ENCODE results near the gene TLE7.

Gene TLE7

DNA sequence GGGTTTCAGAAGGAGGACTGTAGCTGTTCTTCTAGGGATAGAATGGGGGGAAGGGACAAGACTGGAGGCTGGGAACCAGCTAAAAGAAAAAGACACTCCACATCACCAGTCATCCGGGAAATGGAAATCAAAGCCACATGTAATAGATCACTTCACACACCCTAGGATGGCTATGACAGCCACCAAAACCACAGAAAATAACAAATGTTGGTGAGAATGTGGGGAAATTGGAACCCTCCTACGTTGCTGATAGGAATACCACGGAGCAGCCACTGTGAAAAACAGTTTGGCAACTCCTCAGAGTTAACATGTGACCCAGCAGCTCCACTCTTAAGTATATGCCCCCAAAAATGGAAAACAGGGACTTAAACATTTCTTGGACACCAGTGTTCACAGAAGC lies 2.3 kb downstream of the TLE7 start:
- DNase-seq (ENCODE audit: insufficient read length, low spot score) (no peak), FAIRE-seq (no peak)
- TF ChIP-seq POLR2AphosphoS5 (IDR thresholded peaks at IDR 0.05; ENCODE audit: low read depth, low read length), result no peak
- no peak for TF ChIP-seq PAX5 (IDR thresholded peaks at IDR 0.05; ENCODE audit: insufficient read depth, low read length, severe bottlenecking)
- no peak for TF ChIP-seq POU2F2 (IDR thresholded peaks at IDR 0.05; ENCODE audit: low read depth, low read length)
- no peak for TF ChIP-seq POLR2A (IDR thresholded peaks at IDR 0.05; ENCODE audit: low read depth, low read length)
- no peak for TF ChIP-seq SPI1 (IDR thresholded peaks at IDR 0.05; ENCODE audit: low read depth, low read length)
- no peak for TF ChIP-seq TAF1 (IDR thresholded peaks at IDR 0.05; ENCODE audit: low read depth, low read length)

DNA sequence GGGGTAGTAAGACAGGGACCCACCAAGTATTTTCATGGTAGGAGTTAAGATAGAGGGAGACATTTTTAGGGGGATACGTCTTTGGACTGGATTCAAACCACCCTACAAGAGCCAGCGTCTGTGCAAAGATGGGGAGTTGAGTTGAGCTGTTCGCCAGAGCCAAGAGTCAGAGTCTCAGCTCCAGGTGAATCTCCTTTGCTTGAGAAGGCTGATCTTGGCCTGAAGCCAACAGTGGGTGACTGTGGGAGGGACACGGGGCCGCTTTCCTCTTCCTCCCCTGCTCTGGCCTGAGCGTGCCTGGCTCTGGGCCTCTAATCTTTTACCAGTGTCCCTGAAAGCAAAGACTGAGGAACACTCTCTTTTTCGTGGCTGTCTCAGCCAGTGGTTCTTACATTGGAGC lies 5.4 kb downstream of the TLE7 start:
- FAIRE-seq (no peak), DNase-seq (ENCODE audit: insufficient read length, low spot score) (no peak)
- TF ChIP-seq SPI1 (IDR thresholded peaks at IDR 0.05; ENCODE audit: low read depth, low read length), result no peak
- no peak for TF ChIP-seq POU2F2 (IDR thresholded peaks at IDR 0.05; ENCODE audit: low read depth, low read length)
- TF ChIP-seq TAF1 (IDR thresholded peaks at IDR 0.05; ENCODE audit: low read depth, low read length), result no peak
- no peak for TF ChIP-seq POLR2A (IDR thresholded peaks at IDR 0.05; ENCODE audit: low read depth, low read length)
- TF ChIP-seq POLR2AphosphoS5 (IDR thresholded peaks at IDR 0.05; ENCODE audit: low read depth, low read length), result no peak

DNA sequence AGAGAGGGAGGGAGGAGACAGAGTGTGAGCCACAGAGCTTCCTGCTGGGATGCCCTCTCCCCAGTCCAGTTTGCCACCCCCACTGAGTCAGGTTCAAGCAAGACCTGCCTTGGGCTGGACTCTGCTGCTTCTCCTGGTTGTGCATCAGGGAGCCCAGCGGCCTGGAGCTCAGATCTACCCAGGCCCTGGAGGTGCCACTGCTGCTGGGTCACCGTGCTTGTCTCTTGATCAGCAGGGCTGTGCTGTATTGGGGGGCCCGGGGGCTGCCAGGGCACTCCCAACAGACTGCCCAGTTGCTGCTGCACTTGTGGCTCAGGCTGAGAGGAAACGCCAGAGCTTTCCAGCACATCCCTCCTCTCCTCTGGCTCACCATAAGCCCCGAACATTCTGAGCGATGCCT lies 8.9 kb downstream of the TLE7 start:
- DNase-seq (ENCODE audit: insufficient read length, low spot score) (no peak), FAIRE-seq (no peak)
- TF ChIP-seq PAX5 (IDR thresholded peaks at IDR 0.05; ENCODE audit: insufficient read depth, low read length, severe bottlenecking) (no peak), POU2F2 (IDR thresholded peaks at IDR 0.05; ENCODE audit: low read depth, low read length) (no peak), SPI1 (IDR thresholded peaks at IDR 0.05; ENCODE audit: low read depth, low read length) (no peak), TAF1 (IDR thresholded peaks at IDR 0.05; ENCODE audit: low read depth, low read length) (no peak), POLR2A (IDR thresholded peaks at IDR 0.05; ENCODE audit: low read depth, low read length) (no peak), POLR2AphosphoS5 (IDR thresholded peaks at IDR 0.05; ENCODE audit: low read depth, low read length) (no peak)

DNA sequence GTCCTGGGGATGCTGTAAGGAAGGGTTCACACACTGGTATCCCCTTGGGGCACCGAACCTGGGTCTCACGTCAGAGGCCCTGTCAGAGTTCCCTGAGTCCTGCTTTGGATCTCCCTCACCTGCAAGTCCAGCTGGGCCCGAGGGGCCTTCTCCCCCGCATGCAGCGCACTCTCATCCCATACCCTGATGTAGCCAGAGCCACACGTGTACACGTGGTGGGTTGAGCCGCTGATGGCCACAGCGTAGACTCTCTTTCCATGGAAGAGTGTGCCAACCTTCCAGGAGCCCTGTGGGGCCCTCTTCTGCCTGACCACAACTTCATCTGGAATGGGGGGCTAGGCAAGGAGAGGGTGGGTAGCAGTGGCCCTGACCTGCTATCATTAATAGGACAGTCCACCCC lies 9.9 kb downstream of the TLE7 start:
- no peak for TF ChIP-seq SPI1 (IDR thresholded peaks at IDR 0.05; ENCODE audit: low read depth, low read length)
- no peak for TF ChIP-seq TAF1 (IDR thresholded peaks at IDR 0.05; ENCODE audit: low read depth, low read length)
- TF ChIP-seq POLR2AphosphoS5 (IDR thresholded peaks at IDR 0.05; ENCODE audit: low read depth, low read length), result no peak
- no peak for TF ChIP-seq POU2F2 (IDR thresholded peaks at IDR 0.05; ENCODE audit: low read depth, low read length)
- no peak for TF ChIP-seq PAX5 (IDR thresholded peaks at IDR 0.05; ENCODE audit: insufficient read depth, low read length, severe bottlenecking)
- TF ChIP-seq POLR2A (IDR thresholded peaks at IDR 0.05; ENCODE audit: low read depth, low read length), result no peak
- no peak for DNase-seq (ENCODE audit: insufficient read length, low spot score)
- no peak for FAIRE-seq

DNA sequence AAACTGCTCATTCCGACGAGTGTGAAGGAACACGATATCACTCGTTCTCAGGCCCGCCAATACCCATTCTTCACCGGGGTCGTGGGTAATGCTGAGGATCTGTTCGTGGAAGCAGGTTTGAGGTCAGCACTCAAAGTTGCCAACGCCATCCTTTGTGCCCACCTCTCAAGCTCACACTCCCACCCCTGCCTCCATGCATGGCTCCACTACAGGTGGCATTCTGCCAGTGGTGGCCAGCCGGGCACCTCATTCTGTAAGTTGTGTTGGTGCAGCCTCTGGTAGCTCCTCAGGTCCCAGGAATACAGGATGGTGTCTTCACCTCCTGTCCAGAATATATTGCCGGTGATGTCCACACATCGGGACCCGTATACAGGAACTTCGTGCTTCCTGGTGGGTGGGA lies 10.7 kb downstream of the TLE7 start:
- no peak for FAIRE-seq
- TF ChIP-seq POLR2AphosphoS5 (IDR thresholded peaks at IDR 0.05; ENCODE audit: low read depth, low read length) (no peak), TAF1 (IDR thresholded peaks at IDR 0.05; ENCODE audit: low read depth, low read length) (no peak), PAX5 (IDR thresholded peaks at IDR 0.05; ENCODE audit: insufficient read depth, low read length, severe bottlenecking) (no peak), SPI1 (IDR thresholded peaks at IDR 0.05; ENCODE audit: low read depth, low read length) (no peak), POU2F2 (IDR thresholded peaks at IDR 0.05; ENCODE audit: low read depth, low read length) (no peak)
- DNase-seq (ENCODE audit: insufficient read length, low spot score), result no peak

DNA sequence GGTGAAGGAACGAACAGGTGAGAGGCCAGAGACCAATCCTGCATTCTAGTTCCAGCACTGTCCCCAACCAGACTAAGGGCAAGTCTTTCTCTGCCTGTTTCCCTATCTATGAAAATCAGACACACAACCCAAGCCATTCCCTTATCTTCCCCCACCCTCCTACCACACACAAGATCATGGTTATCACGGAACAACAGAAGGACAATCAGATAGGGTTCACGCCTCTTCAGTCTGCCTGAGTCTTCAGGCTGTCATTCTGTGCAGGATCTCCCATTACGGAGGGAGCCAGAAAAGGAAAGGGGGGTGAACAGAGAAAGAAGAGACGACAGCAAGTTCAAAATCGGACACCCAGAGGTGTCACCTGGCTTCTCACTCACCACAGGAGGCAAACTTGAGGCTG lies 11.1 kb downstream of the TLE7 start:
- DNase-seq (ENCODE audit: insufficient read length, low spot score), result no peak
- no peak for FAIRE-seq
- TF ChIP-seq POLR2AphosphoS5 (IDR thresholded peaks at IDR 0.05; ENCODE audit: low read depth, low read length) (no peak), TAF1 (IDR thresholded peaks at IDR 0.05; ENCODE audit: low read depth, low read length) (no peak), SPI1 (IDR thresholded peaks at IDR 0.05; ENCODE audit: low read depth, low read length) (no peak), POU2F2 (IDR thresholded peaks at IDR 0.05; ENCODE audit: low read depth, low read length) (no peak), POLR2A (IDR thresholded peaks at IDR 0.05; ENCODE audit: low read depth, low read length) (no peak), PAX5 (IDR thresholded peaks at IDR 0.05; ENCODE audit: insufficient read depth, low read length, severe bottlenecking) (no peak)

DNA sequence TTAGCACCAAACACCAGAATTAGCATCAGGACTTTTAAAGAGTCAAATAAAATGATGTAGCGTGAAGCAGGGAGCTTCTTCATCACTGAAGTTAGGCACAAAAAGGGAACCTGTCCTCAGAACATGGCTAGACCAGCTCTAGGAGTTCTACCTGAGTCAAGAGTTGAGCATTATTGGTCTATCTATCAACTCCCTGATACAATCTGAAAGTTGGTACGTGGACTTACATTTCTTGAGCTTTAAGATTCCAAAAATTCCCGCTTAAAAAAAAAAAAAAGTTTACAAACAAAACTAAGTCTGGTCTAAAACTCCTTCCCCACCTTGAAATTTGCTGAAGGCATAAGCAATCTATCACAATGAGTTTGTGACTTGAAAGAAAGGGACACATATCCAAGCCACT lies 12.3 kb downstream of the TLE7 start:
- DNase-seq (ENCODE audit: insufficient read length, low spot score) (no peak), FAIRE-seq (no peak)
- TF ChIP-seq TAF1 (IDR thresholded peaks at IDR 0.05; ENCODE audit: low read depth, low read length) (no peak), POU2F2 (IDR thresholded peaks at IDR 0.05; ENCODE audit: low read depth, low read length) (no peak), SPI1 (IDR thresholded peaks at IDR 0.05; ENCODE audit: low read depth, low read length) (no peak), POLR2AphosphoS5 (IDR thresholded peaks at IDR 0.05; ENCODE audit: low read depth, low read length) (no peak), POLR2A (IDR thresholded peaks at IDR 0.05; ENCODE audit: low read depth, low read length) (no peak)

DNA sequence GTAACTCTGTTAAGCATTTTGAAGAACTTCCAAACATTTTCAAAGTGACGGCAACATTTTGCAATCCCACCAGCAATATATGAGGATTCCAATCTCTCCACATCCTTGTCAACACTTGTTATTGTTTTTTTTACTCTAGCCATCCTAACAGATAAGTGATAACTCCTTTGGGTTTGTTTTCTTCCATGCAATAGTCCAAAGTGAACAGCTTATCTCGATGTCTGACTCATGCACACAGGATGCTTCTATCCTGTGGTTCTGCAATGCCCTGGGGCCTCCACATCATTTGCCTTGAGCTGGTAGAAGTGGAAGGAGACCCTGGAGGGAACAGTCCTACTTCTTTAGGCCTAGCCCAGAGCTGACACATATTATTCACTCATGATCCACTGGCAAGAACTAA lies 13.0 kb downstream of the TLE7 start:
- no peak for FAIRE-seq
- no peak for TF ChIP-seq SPI1 (IDR thresholded peaks at IDR 0.05; ENCODE audit: low read depth, low read length)
- TF ChIP-seq POU2F2 (IDR thresholded peaks at IDR 0.05; ENCODE audit: low read depth, low read length), result no peak
- no peak for TF ChIP-seq TAF1 (IDR thresholded peaks at IDR 0.05; ENCODE audit: low read depth, low read length)
- TF ChIP-seq PAX5 (IDR thresholded peaks at IDR 0.05; ENCODE audit: insufficient read depth, low read length, severe bottlenecking), result no peak
- TF ChIP-seq POLR2AphosphoS5 (IDR thresholded peaks at IDR 0.05; ENCODE audit: low read depth, low read length), result no peak
- TF ChIP-seq POLR2A (IDR thresholded peaks at IDR 0.05; ENCODE audit: low read depth, low read length), result no peak
- DNase-seq (ENCODE audit: insufficient read length, low spot score), result no peak

DNA sequence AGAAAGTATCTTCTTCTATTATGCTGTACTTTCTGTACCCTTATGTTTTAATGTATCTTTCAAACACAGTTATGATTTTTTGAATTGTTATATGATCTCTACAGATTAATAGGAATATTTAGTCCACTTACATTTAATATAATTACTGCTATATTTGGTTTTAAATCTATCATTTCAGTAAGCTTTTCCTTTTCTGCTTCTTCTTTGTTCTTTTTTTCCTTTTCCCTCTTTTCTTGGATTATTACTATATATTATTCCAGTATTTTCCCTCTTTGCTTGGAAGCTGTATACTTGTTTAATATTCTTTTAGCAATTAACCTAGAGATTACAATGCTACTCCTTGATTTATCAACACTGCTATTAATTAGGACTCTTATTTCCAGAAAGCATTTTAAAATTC lies 13.5 kb downstream of the TLE7 start:
- TF ChIP-seq POLR2AphosphoS5 (IDR thresholded peaks at IDR 0.05; ENCODE audit: low read depth, low read length), result no peak
- no peak for TF ChIP-seq PAX5 (IDR thresholded peaks at IDR 0.05; ENCODE audit: insufficient read depth, low read length, severe bottlenecking)
- no peak for TF ChIP-seq TAF1 (IDR thresholded peaks at IDR 0.05; ENCODE audit: low read depth, low read length)
- no peak for TF ChIP-seq POLR2A (IDR thresholded peaks at IDR 0.05; ENCODE audit: low read depth, low read length)
- no peak for TF ChIP-seq SPI1 (IDR thresholded peaks at IDR 0.05; ENCODE audit: low read depth, low read length)
- no peak for TF ChIP-seq POU2F2 (IDR thresholded peaks at IDR 0.05; ENCODE audit: low read depth, low read length)
- no peak for FAIRE-seq
- no peak for DNase-seq (ENCODE audit: insufficient read length, low spot score)

DNA sequence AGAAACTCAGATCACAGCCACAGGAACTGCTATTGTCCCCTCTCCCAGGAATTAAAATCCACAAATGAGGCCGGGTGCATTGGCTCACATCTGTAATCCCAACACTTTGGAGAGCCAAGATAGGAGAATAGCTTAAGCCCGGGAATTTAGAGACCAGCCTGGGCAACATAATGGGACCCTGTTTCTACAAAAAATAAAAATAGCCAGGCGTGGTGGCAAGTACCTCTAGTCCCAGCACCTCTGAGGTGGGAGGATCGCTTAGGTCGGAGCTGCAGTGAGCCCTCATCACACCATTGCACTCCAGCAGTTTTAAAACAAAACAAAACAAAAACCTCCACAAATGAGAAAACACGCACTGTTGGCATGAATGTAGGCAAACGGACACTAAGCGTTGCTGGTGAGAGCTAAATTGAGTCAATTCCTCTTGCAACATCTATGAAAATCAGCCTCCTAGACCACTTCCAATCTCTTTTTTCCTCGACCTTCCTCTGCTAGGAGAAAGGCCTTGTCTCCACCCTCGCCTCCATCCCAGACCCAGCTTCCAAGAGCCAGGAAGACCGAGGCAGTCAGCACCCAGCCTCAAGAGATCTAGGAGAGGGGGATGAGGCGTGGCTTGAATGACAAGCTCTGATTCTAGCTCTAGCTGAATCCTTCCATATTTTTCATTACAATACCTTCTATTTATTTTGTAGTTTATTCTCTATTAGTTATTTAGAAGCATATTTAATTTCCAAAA lies 14.8 kb downstream of the TLE7 start:
- FAIRE-seq (no peak), DNase-seq (ENCODE audit: insufficient read length, low spot score) (no peak)
- TF ChIP-seq POLR2AphosphoS5 (IDR thresholded peaks at IDR 0.05; ENCODE audit: low read depth, low read length), result no peak
- no peak for TF ChIP-seq PAX5 (IDR thresholded peaks at IDR 0.05; ENCODE audit: insufficient read depth, low read length, severe bottlenecking)
- no peak for TF ChIP-seq SPI1 (IDR thresholded peaks at IDR 0.05; ENCODE audit: low read depth, low read length)
- TF ChIP-seq POLR2A (IDR thresholded peaks at IDR 0.05; ENCODE audit: low read depth, low read length), result no peak
- no peak for TF ChIP-seq TAF1 (IDR thresholded peaks at IDR 0.05; ENCODE audit: low read depth, low read length)
- no peak for TF ChIP-seq POU2F2 (IDR thresholded peaks at IDR 0.05; ENCODE audit: low read depth, low read length)
